ENCODE results near the gene TULP4. TPM values are rescaled to one million over a fixed set of nuclear protein-coding genes. Genes with fewer than 3 reads are reported as not detected.

The TULP4 gene
- polyA plus RNA-seq, 2 of the 4 experiments (the other 2 are of a cell fraction): 5.0 to 10.6 TPM

- FAIRE-seq (no peak), ATAC-seq (no peak), DNase-seq (ENCODE audit: low read depth in 1 of 2, low spot score in 1 of 2) (no peak)
- Histone ChIP-seq H3K27ac (no peak overlapping the region), H3K9me3 (no peaks in the 10 kb centered on the region), H3K4me3 (no peak overlapping the region), H3K4me1 (no peaks in the 10 kb centered on the region), H3K4me2 (no peak overlapping the region)
- TF ChIP-seq CHD4 (IDR thresholded peaks at IDR 0.05; ENCODE audit: borderline replicate concordance): no peak
- no peak for TF ChIP-seq TFCP2L1 (CRISPR knock-in tag; IDR thresholded peaks at IDR 0.05)
- no peak for TF ChIP-seq HOXB5 (CRISPR knock-in tag; IDR thresholded peaks at IDR 0.05)
- TF ChIP-seq HMGXB4 (CRISPR knock-in tag; IDR thresholded peaks at IDR 0.05; ENCODE audit: borderline replicate concordance): no peak
- TF ChIP-seq ZFP36 (IDR thresholded peaks at IDR 0.05; ENCODE audit: borderline replicate concordance, partially characterized antibody): no peak
- no peak for TF ChIP-seq ATOH8 (CRISPR knock-in tag; IDR thresholded peaks at IDR 0.05; ENCODE audit: low read depth)
- no peak for TF ChIP-seq FOSB (CRISPR knock-in tag; IDR thresholded peaks at IDR 0.05)
- no peak for TF ChIP-seq CEBPB (IDR thresholded peaks at IDR 0.05)
- TF ChIP-seq ZSCAN20 (CRISPR knock-in tag; IDR thresholded peaks at IDR 0.05): no peak
- no peak for TF ChIP-seq HDAC2 (IDR thresholded peaks at IDR 0.05)
- TF ChIP-seq NR3C1 (IDR thresholded peaks at IDR 0.05): no peak
- TF ChIP-seq MAZ (IDR thresholded peaks at IDR 0.05; ENCODE audit: borderline replicate concordance, low read depth, low read length): no peak
- CTCF ChIA-PET: no interaction called here
- POLR2A ChIA-PET: no interaction called here
- 93% methylated on average over 11 of the region's 11 CpGs for WGBS (ENCODE audit: missing lambda C conversion rate)
These were observed 41.7 kb upstream of the TULP4 start for GRCh38 chr6:158270389-158271127.

- FAIRE-seq: no peak
- TF ChIP-seq ZNF302 (CRISPR knock-in tag; IDR thresholded peaks at IDR 0.05): no peak
- no peak for TF ChIP-seq MYC (IDR thresholded peaks at IDR 0.05; ENCODE audit: borderline replicate concordance, low read length)
- no peak for TF ChIP-seq POLR2AphosphoS2 (conservative IDR thresholded peaks at IDR 0.05; ENCODE audit: low read length)
- TF ChIP-seq CTCF (IDR thresholded peaks at IDR 0.05): no peak
- no peak for TF ChIP-seq HDAC2 (IDR thresholded peaks at IDR 0.05)
- Histone ChIP-seq H3K4me3 (no peak overlapping the region), H3K27ac (no peak overlapping the region), H3K4me1 (no peaks in the 10 kb centered on the region), H3K9me3 (no peaks in the 10 kb centered on the region), H3K4me2 (no peak overlapping the region)
- 92% methylated on average over 1 of the region's 1 CpG for WGBS (ENCODE audit: missing lambda C conversion rate)
- ChIA-PET POLR2A (no interaction called here), CTCF (interaction anchor here (1.7 kb wide), 1 partner anchor 51 kb away, joined by 7 read pairs; no protein-coding TSS in a partner anchor)
- no peak for ATAC-seq
- no peak for DNase-seq (ENCODE audit: low read depth in 1 of 2, low spot score in 1 of 2)
These were observed 39.9 kb upstream of the TULP4 start for GRCh38 chr6:158272324-158272723.

GRCh38 chr6:158278004-158278403 lies 34.3 kb upstream of the TULP4 start:
- no peak for ATAC-seq
- Histone ChIP-seq H3K9me3 (no peaks in the 10 kb centered on the region), H3K4me1 (peaks cover 5% of the 10 kb centered on the region), H3K4me2 (no peak overlapping the region), H3K4me3 (no peak overlapping the region), H3K27ac (no peak overlapping the region)
- CTCF ChIA-PET: no interaction called here
- no peak for DNase-seq (ENCODE audit: low read depth in 1 of 2, low spot score in 1 of 2)
- 86% methylated on average over 2 of the region's 2 CpGs for WGBS (ENCODE audit: missing lambda C conversion rate)
- no peak for FAIRE-seq
- no peak for TF ChIP-seq KDM5A (IDR thresholded peaks at IDR 0.05)
- no peak for TF ChIP-seq E2F6 (IDR thresholded peaks at IDR 0.05; ENCODE audit: borderline replicate concordance, low read depth)
- TF ChIP-seq RCOR1 (IDR thresholded peaks at IDR 0.05; ENCODE audit: low read depth, low read length): no peak
- TF ChIP-seq CTCF (IDR thresholded peaks at IDR 0.05): no peak
- no peak for TF ChIP-seq HES2 (IDR thresholded peaks at IDR 0.05)
- no peak for TF ChIP-seq CHD4 (IDR thresholded peaks at IDR 0.05; ENCODE audit: borderline replicate concordance)
- TF ChIP-seq POLR2AphosphoS2 (conservative IDR thresholded peaks at IDR 0.05; ENCODE audit: low read length): no peak
- no peak for TF ChIP-seq MAX (IDR thresholded peaks at IDR 0.05)
- no peak for TF ChIP-seq KDM1A (IDR thresholded peaks at IDR 0.05; ENCODE audit: low read depth)
- no peak for TF ChIP-seq POLR2A (IDR thresholded peaks at IDR 0.05; ENCODE audit: low read length)
- no peak for TF ChIP-seq NPAS2 (CRISPR knock-in tag; IDR thresholded peaks at IDR 0.05; ENCODE audit: borderline replicate concordance)
- no peak for TF ChIP-seq TP53 (CRISPR knock-in tag; IDR thresholded peaks at IDR 0.05)
- TF ChIP-seq RARB (CRISPR knock-in tag; IDR thresholded peaks at IDR 0.05): no peak
- no peak for TF ChIP-seq HOXB5 (CRISPR knock-in tag; IDR thresholded peaks at IDR 0.05)
- TF ChIP-seq NR3C1 (IDR thresholded peaks at IDR 0.05): no peak
- POLR2A ChIA-PET: no interaction called here
